ENCODE measurements around the gene HNF4A.

- no peak for TF ChIP-seq TAF1 (IDR thresholded peaks at IDR 0.05; ENCODE audit: low read depth)
- TF ChIP-seq EP300 (IDR thresholded peaks at IDR 0.05; ENCODE audit: borderline replicate concordance): no peak
- no peak for TF ChIP-seq RAD21 (IDR thresholded peaks at IDR 0.05; ENCODE audit: low read depth)
- TF ChIP-seq, protein P1, sequence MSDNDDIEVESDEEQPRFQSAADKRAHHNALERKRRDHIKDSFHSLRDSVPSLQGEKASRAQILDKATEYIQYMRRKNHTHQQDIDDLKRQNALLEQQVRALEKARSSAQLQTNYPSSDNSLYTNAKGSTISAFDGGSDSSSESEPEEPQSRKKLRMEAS (IDR thresholded peaks at IDR 0.05): no peak
- TF ChIP-seq TEAD4 (IDR thresholded peaks at IDR 0.05): no peak
- no peak for TF ChIP-seq FOXM1 (IDR thresholded peaks at IDR 0.05; ENCODE audit: borderline replicate concordance, low read depth)
- no peak for TF ChIP-seq REST (IDR thresholded peaks at IDR 0.05; ENCODE audit: low read depth)
- TF ChIP-seq CEBPB (IDR thresholded peaks at IDR 0.05): no peak
- TF ChIP-seq NFIC (IDR thresholded peaks at IDR 0.05): no peak
- TF ChIP-seq YY1 (IDR thresholded peaks at IDR 0.05; ENCODE audit: low read depth): no peak
Measured at GRCh38 chr20:44361021-44361420, 5.5 kb downstream of the HNF4A start.

Measured in Ishikawa (cell line).